MM.1S (cell line): Measurements from ENCODE around the gene CRKL.

ENCODE experiments used
- CTCF ChIP-seq: fragments of 300-600 bp; sonication (generic); IDR thresholded peaks from 2 replicates; pipeline ENCODE4 v1.5.1; 2016; ENCODE audit warnings: antibody characterized with exemption, low read length, mixed read lengths
- EZH2 ChIP-seq: fragments of 300-600 bp; sonication (generic); optimal IDR thresholded peaks from 2 replicates; pipeline ENCODE3; 2017; ENCODE audit warnings: low read depth, mild to moderate bottlenecking, antibody characterized with exemption, low read length, mixed read lengths
- EZH2phosphoT487 ChIP-seq: fragments of 300-600 bp; sonication (generic); IDR thresholded peaks from 2 replicates; pipeline ENCODE4 v1.6.1; 2018; ENCODE audit warnings: antibody characterized with exemption, low read length

GRCh38 chr22:20881869-20882815 is 35.1 kb upstream of the CRKL start:
- TF ChIP-seq CTCF (no peak), EZH2 (no peak), EZH2phosphoT487 (no peak)
